Peyer's patch (tissue), 4 donors: ENCODE data around the gene ANKRD44.

ENCODE experiments used
- POLR2A ChIP-seq, 2 donors: fragments of 450-650 bp; IDR thresholded peaks; one replicate each; pipeline ENCODE4 v1.5.1; 2017; ENCODE audit warnings: antibody characterized with exemption in 2 of 2, mild to moderate bottlenecking in 2 of 2, moderate library complexity in 2 of 2
- TF ChIP-seq, protein P1 (sequence below), 6 experiments: fragments of 450-650 bp in 4 of 6; fragments of 200-600 bp in 2 of 6; sonication (generic) in 1 of 6; IDR thresholded peaks; one replicate each; pipeline ENCODE4 v1.5.1; 2017 to 2019; ENCODE audit warnings: antibody characterized with exemption in 6 of 6, mild to moderate bottlenecking in 3 of 6, moderate library complexity in 1 of 6

- TF ChIP-seq POLR2A (IDR thresholded peaks at IDR 0.05), result no peak
- TF ChIP-seq, protein P1, sequence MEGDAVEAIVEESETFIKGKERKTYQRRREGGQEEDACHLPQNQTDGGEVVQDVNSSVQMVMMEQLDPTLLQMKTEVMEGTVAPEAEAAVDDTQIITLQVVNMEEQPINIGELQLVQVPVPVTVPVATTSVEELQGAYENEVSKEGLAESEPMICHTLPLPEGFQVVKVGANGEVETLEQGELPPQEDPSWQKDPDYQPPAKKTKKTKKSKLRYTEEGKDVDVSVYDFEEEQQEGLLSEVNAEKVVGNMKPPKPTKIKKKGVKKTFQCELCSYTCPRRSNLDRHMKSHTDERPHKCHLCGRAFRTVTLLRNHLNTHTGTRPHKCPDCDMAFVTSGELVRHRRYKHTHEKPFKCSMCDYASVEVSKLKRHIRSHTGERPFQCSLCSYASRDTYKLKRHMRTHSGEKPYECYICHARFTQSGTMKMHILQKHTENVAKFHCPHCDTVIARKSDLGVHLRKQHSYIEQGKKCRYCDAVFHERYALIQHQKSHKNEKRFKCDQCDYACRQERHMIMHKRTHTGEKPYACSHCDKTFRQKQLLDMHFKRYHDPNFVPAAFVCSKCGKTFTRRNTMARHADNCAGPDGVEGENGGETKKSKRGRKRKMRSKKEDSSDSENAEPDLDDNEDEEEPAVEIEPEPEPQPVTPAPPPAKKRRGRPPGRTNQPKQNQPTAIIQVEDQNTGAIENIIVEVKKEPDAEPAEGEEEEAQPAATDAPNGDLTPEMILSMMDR (IDR thresholded peaks at IDR 0.05), result no peak
Measured at GRCh38 chr2:197190100-197190432, 120.5 kb downstream of the ANKRD44 start.
